WTC11 (cell line): Measurements from ENCODE around the gene ST8SIA6. TPM values are rescaled to one million over a fixed set of nuclear protein-coding genes. Genes with fewer than 3 reads are reported as not detected.

ENCODE experiments used
- ATAC-seq: fragments of 200-7000 bp; cut with Tn5 transposase; 2 replicates; pipeline ENCODE4 v1.10.0; 2021; ENCODE audit warnings: mild to moderate bottlenecking, moderate library complexity
- CTCF ChIA-PET: fragments of 300-600 bp; sonication (Branson Sonifier 250); formaldehyde crosslinking; loops from one replicate; lab custom pipeline; 2021; ENCODE audit warnings: antibody characterized with exemption; lab: Charles Lee
- POLR2A ChIA-PET: fragments of 350-600 bp; sonication (Branson Sonifier 250); formaldehyde crosslinking; loops from one replicate; lab custom pipeline; 2021; ENCODE audit warnings: antibody characterized with exemption; lab: Charles Lee
- DNase-seq: peaks from one replicate; pipeline ENCODE4 v3.0.0; 2021; ENCODE audit warnings: low spot score
- H3K27ac Mint-ChIP-seq: 2 replicates; pipeline ENCODE4 v1.8.0; 2021; ENCODE audit warnings: mixed read lengths
- H3K27me3 Mint-ChIP-seq: 2 replicates; pipeline ENCODE4 v1.8.0; 2021; ENCODE audit warnings: low read depth, mild to moderate bottlenecking, moderate library complexity, mixed read lengths
- H3K36me3 Mint-ChIP-seq: 2 replicates; pipeline ENCODE4 v1.8.0; 2021; ENCODE audit warnings: mixed read lengths
- H3K4me1 Mint-ChIP-seq: 2 replicates; pipeline ENCODE4 v1.8.0; 2022; ENCODE audit warnings: mixed read lengths
- H3K4me3 Mint-ChIP-seq: 2 replicates; pipeline ENCODE4 v1.8.0; 2021; ENCODE audit warnings: mild to moderate bottlenecking, moderate library complexity, mixed read lengths
- H3K9me3 Mint-ChIP-seq: 2 replicates; pipeline ENCODE4 v1.8.0; 2021; ENCODE audit warnings: mixed read lengths
- ATF1 ChIP-seq: sonication (generic); formaldehyde crosslinking; IDR thresholded peaks from 2 replicates; pipeline ENCODE4 v1.8.1; 2023; ENCODE audit warnings: mild to moderate bottlenecking, moderate library complexity, missing genetic modification reagents
- CBFB ChIP-seq: sonication (generic); formaldehyde crosslinking; IDR thresholded peaks from 2 replicates; pipeline ENCODE4 v1.8.1; 2022; ENCODE audit warnings: mild to moderate bottlenecking, low read depth, missing genetic modification reagents
- CREB1 ChIP-seq: sonication (generic); formaldehyde crosslinking; IDR thresholded peaks from 2 replicates; pipeline ENCODE4 v1.8.0; 2023; ENCODE audit warnings: mild to moderate bottlenecking, missing genetic modification reagents
- FOXK1 ChIP-seq: sonication (generic); formaldehyde crosslinking; IDR thresholded peaks from 2 replicates; pipeline ENCODE4 v1.8.0; 2022; ENCODE audit warnings: mild to moderate bottlenecking, moderate library complexity, missing genetic modification reagents
- GTF2I ChIP-seq: fragments of 250-450 bp; sonication (Bioruptor Pico); conservative IDR thresholded peaks from 2 replicates; pipeline ENCODE4 v1.4.0; 2021; ENCODE audit warnings: mild to moderate bottlenecking
- HMGA2 ChIP-seq: fragments of 250-450 bp; sonication (Bioruptor Pico); IDR thresholded peaks from 2 replicates; pipeline ENCODE4 v1.4.0; 2021; ENCODE audit warnings: mild to moderate bottlenecking, moderate library complexity
- SMAD4 ChIP-seq: sonication (generic); formaldehyde crosslinking; IDR thresholded peaks from 2 replicates; pipeline ENCODE4 v1.8.0; 2022; ENCODE audit warnings: mild to moderate bottlenecking, missing genetic modification reagents
- SP1 ChIP-seq: sonication (generic); formaldehyde crosslinking; conservative IDR thresholded peaks from 2 replicates; pipeline ENCODE4 v1.8.1; 2022; ENCODE audit warnings: missing genetic modification reagents
- ZNF317 ChIP-seq: sonication (generic); formaldehyde crosslinking; IDR thresholded peaks from 2 replicates; pipeline ENCODE4 v1.8.1; 2023; ENCODE audit warnings: low read depth, mild to moderate bottlenecking, moderate library complexity, missing genetic modification reagents, borderline replicate concordance
- ZNF416 ChIP-seq: fragments of 250-450 bp; sonication (Bioruptor Pico); IDR thresholded peaks from 2 replicates; pipeline ENCODE4 v1.9.0; 2021; ENCODE audit warnings: mild to moderate bottlenecking, inconsistent platforms
- total RNA-seq: library from RNA; stranded (reverse); gene quantifications from 3 replicates; pipeline ENCODE4 v1.2.3, GENCODE V29; 2021
- TF ChIP-seq, protein P1 (sequence below): sonication (generic); formaldehyde crosslinking; conservative IDR thresholded peaks from 2 replicates; pipeline ENCODE4 v1.8.1; 2023; ENCODE audit warnings: mild to moderate bottlenecking, low read depth, missing genetic modification reagents, moderate library complexity
- TF ChIP-seq, protein P2 (sequence below): sonication (generic); formaldehyde crosslinking; conservative IDR thresholded peaks from 2 replicates; pipeline ENCODE4 v1.8.1; 2022; ENCODE audit warnings: mild to moderate bottlenecking, missing genetic modification reagents
- TF ChIP-seq, protein P3 (sequence below): sonication (generic); formaldehyde crosslinking; IDR thresholded peaks from 2 replicates; pipeline ENCODE4 v1.8.0; 2022; ENCODE audit warnings: mild to moderate bottlenecking, missing genetic modification reagents
- TF ChIP-seq, protein P4 (sequence below): sonication (generic); formaldehyde crosslinking; IDR thresholded peaks from 2 replicates; pipeline ENCODE4 v1.8.1; 2022; ENCODE audit warnings: low read depth, missing genetic modification reagents, borderline replicate concordance
- TF ChIP-seq, protein P5 (sequence below): sonication (generic); formaldehyde crosslinking; IDR thresholded peaks from 2 replicates; pipeline ENCODE4 v1.8.1; 2022; ENCODE audit warnings: missing genetic modification reagents, borderline replicate concordance
- TF ChIP-seq, protein P6 (sequence below): sonication (generic); formaldehyde crosslinking; IDR thresholded peaks from 2 replicates; pipeline ENCODE4 v1.8.1; 2023; ENCODE audit warnings: mild to moderate bottlenecking, moderate library complexity, missing genetic modification reagents
- TF ChIP-seq, protein P7 (sequence below): sonication (generic); formaldehyde crosslinking; IDR thresholded peaks from 2 replicates; pipeline ENCODE4 v1.8.1; 2022; ENCODE audit warnings: mild to moderate bottlenecking, missing genetic modification reagents, moderate library complexity, borderline replicate concordance
- TF ChIP-seq, protein P8 (sequence below): fragments of 250-450 bp; sonication (Bioruptor Pico); IDR thresholded peaks from 2 replicates; pipeline ENCODE4 v1.9.0; 2021; ENCODE audit warnings: moderate library complexity, mild to moderate bottlenecking, inconsistent platforms, borderline replicate concordance
- TF ChIP-seq, protein P9 (sequence below): fragments of 250-450 bp; sonication (Bioruptor Pico); IDR thresholded peaks from 2 replicates; pipeline ENCODE4 v1.9.0; 2021; ENCODE audit warnings: mild to moderate bottlenecking

Gene ST8SIA6
- total RNA-seq, 1 experiment from 2014 or later: 3.5 TPM

DNA sequence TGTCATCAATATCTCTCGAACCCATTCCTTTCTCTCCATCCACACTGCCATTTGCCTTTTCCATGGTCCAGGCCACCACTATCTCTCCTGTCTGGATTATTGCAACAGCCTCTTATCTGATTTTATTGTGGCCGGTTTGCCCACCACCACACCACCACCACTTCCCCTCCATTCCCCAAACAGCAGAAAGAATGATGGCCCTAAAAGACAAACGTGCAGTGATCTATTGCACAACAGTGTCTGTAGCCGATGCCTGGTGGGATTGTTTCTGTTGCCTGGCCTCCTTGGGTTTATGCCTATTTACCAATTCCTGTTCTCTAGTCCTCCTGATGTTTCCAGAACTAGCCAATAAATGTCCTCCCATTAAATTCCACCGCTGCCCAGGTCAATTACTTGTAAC is 10.2 kb upstream of the ST8SIA6 start:
- ATAC-seq (no peak), DNase-seq (no peak)
- H3K9me3 Mint-ChIP-seq: peaks cover 20% of the 10 kb centered on the region
- TF ChIP-seq, protein P1, sequence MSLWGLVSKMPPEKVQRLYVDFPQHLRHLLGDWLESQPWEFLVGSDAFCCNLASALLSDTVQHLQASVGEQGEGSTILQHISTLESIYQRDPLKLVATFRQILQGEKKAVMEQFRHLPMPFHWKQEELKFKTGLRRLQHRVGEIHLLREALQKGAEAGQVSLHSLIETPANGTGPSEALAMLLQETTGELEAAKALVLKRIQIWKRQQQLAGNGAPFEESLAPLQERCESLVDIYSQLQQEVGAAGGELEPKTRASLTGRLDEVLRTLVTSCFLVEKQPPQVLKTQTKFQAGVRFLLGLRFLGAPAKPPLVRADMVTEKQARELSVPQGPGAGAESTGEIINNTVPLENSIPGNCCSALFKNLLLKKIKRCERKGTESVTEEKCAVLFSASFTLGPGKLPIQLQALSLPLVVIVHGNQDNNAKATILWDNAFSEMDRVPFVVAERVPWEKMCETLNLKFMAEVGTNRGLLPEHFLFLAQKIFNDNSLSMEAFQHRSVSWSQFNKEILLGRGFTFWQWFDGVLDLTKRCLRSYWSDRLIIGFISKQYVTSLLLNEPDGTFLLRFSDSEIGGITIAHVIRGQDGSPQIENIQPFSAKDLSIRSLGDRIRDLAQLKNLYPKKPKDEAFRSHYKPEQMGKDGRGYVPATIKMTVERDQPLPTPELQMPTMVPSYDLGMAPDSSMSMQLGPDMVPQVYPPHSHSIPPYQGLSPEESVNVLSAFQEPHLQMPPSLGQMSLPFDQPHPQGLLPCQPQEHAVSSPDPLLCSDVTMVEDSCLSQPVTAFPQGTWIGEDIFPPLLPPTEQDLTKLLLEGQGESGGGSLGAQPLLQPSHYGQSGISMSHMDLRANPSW (CRISPR knock-in tag): no peak
- TF ChIP-seq, protein P2, sequence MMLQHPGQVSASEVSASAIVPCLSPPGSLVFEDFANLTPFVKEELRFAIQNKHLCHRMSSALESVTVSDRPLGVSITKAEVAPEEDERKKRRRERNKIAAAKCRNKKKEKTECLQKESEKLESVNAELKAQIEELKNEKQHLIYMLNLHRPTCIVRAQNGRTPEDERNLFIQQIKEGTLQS (CRISPR knock-in tag): no peak
- TF ChIP-seq, protein P3, sequence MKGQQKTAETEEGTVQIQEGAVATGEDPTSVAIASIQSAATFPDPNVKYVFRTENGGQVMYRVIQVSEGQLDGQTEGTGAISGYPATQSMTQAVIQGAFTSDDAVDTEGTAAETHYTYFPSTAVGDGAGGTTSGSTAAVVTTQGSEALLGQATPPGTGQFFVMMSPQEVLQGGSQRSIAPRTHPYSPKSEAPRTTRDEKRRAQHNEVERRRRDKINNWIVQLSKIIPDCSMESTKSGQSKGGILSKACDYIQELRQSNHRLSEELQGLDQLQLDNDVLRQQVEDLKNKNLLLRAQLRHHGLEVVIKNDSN (CRISPR knock-in tag): no peak
- TF ChIP-seq ZNF317 (CRISPR knock-in tag): no peak
- no peak for TF ChIP-seq ZNF416 (CRISPR knock-in tag)
- TF ChIP-seq, protein P4, sequence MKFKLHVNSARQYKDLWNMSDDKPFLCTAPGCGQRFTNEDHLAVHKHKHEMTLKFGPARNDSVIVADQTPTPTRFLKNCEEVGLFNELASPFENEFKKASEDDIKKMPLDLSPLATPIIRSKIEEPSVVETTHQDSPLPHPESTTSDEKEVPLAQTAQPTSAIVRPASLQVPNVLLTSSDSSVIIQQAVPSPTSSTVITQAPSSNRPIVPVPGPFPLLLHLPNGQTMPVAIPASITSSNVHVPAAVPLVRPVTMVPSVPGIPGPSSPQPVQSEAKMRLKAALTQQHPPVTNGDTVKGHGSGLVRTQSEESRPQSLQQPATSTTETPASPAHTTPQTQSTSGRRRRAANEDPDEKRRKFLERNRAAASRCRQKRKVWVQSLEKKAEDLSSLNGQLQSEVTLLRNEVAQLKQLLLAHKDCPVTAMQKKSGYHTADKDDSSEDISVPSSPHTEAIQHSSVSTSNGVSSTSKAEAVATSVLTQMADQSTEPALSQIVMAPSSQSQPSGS (CRISPR knock-in tag): no peak
- TF ChIP-seq GTF2I (CRISPR knock-in tag): no peak
- TF ChIP-seq, protein P5, sequence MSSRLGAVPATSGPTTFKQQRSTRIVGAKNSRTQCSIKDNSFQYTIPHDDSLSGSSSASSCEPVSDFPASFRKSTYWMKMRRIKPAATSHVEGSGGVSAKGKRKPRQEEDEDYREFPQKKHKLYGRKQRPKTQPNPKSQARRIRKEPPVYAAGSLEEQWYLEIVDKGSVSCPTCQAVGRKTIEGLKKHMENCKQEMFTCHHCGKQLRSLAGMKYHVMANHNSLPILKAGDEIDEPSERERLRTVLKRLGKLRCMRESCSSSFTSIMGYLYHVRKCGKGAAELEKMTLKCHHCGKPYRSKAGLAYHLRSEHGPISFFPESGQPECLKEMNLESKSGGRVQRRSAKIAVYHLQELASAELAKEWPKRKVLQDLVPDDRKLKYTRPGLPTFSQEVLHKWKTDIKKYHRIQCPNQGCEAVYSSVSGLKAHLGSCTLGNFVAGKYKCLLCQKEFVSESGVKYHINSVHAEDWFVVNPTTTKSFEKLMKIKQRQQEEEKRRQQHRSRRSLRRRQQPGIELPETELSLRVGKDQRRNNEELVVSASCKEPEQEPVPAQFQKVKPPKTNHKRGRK: no peak
- TF ChIP-seq CREB1 (CRISPR knock-in tag): no peak
- TF ChIP-seq, protein P6, sequence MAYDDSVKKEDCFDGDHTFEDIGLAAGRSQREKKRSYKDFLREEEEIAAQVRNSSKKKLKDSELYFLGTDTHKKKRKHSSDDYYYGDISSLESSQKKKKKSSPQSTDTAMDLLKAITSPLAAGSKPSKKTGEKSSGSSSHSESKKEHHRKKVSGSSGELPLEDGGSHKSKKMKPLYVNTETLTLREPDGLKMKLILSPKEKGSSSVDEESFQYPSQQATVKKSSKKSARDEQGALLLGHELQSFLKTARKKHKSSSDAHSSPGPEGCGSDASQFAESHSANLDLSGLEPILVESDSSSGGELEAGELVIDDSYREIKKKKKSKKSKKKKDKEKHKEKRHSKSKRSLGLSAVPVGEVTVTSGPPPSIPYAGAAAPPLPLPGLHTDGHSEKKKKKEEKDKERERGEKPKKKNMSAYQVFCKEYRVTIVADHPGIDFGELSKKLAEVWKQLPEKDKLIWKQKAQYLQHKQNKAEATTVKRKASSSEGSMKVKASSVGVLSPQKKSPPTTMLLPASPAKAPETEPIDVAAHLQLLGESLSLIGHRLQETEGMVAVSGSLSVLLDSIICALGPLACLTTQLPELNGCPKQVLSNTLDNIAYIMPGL (CRISPR knock-in tag): no peak
- TF ChIP-seq SMAD4 (CRISPR knock-in tag): no peak
- no peak for TF ChIP-seq HMGA2
- TF ChIP-seq ATF1: no peak
- no peak for TF ChIP-seq CBFB (CRISPR knock-in tag)
- TF ChIP-seq, protein P7, sequence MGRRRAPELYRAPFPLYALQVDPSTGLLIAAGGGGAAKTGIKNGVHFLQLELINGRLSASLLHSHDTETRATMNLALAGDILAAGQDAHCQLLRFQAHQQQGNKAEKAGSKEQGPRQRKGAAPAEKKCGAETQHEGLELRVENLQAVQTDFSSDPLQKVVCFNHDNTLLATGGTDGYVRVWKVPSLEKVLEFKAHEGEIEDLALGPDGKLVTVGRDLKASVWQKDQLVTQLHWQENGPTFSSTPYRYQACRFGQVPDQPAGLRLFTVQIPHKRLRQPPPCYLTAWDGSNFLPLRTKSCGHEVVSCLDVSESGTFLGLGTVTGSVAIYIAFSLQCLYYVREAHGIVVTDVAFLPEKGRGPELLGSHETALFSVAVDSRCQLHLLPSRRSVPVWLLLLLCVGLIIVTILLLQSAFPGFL: no peak
- no peak for TF ChIP-seq FOXK1 (CRISPR knock-in tag)
- TF ChIP-seq, protein P8, sequence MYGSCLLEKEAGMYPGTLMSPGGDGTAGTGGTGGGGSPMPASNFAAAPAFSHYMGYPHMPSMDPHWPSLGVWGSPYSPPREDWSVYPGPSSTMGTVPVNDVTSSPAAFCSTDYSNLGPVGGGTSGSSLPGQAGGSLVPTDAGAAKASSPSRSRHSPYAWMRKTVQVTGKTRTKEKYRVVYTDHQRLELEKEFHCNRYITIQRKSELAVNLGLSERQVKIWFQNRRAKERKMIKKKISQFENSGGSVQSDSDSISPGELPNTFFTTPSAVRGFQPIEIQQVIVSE (CRISPR knock-in tag): no peak
- no peak for TF ChIP-seq SP1 (CRISPR knock-in tag)
- TF ChIP-seq, protein P9, sequence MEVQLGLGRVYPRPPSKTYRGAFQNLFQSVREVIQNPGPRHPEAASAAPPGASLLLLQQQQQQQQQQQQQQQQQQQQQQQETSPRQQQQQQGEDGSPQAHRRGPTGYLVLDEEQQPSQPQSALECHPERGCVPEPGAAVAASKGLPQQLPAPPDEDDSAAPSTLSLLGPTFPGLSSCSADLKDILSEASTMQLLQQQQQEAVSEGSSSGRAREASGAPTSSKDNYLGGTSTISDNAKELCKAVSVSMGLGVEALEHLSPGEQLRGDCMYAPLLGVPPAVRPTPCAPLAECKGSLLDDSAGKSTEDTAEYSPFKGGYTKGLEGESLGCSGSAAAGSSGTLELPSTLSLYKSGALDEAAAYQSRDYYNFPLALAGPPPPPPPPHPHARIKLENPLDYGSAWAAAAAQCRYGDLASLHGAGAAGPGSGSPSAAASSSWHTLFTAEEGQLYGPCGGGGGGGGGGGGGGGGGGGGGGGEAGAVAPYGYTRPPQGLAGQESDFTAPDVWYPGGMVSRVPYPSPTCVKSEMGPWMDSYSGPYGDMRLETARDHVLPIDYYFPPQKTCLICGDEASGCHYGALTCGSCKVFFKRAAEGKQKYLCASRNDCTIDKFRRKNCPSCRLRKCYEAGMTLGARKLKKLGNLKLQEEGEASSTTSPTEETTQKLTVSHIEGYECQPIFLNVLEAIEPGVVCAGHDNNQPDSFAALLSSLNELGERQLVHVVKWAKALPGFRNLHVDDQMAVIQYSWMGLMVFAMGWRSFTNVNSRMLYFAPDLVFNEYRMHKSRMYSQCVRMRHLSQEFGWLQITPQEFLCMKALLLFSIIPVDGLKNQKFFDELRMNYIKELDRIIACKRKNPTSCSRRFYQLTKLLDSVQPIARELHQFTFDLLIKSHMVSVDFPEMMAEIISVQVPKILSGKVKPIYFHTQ: no peak
- POLR2A ChIA-PET: no interaction called here
- H3K4me3 Mint-ChIP-seq: no peak overlapping the region
- H3K27ac Mint-ChIP-seq: no peak overlapping the region
- H3K36me3 Mint-ChIP-seq: peaks cover 17% of the 10 kb centered on the region
- 0 out of 2 replicates have a peak, but pooled peaks cover 8% of the 10 kb centered on the region for H3K4me1 Mint-ChIP-seq
- H3K27me3 Mint-ChIP-seq: peaks cover 12% of the 10 kb centered on the region
- CTCF ChIA-PET: interaction anchor here (1.1 kb wide), 1 partner anchor 52 kb away, joined by 3 read pairs; no protein-coding TSS in a partner anchor
